NCI-H2196 (cell line): Measurements from ENCODE around the gene PLXNA4.
A peak's percentile ranks its signal among the peaks of the same experiment; 100 is the strongest.

Source experiments
- DNase-seq: peaks from one replicate; lab custom pipeline; 2025; ENCODE audit not compliant: unreplicated experiment; lab: John Stamatoyannopoulos, UW

The PLXNA4 gene

DNA sequence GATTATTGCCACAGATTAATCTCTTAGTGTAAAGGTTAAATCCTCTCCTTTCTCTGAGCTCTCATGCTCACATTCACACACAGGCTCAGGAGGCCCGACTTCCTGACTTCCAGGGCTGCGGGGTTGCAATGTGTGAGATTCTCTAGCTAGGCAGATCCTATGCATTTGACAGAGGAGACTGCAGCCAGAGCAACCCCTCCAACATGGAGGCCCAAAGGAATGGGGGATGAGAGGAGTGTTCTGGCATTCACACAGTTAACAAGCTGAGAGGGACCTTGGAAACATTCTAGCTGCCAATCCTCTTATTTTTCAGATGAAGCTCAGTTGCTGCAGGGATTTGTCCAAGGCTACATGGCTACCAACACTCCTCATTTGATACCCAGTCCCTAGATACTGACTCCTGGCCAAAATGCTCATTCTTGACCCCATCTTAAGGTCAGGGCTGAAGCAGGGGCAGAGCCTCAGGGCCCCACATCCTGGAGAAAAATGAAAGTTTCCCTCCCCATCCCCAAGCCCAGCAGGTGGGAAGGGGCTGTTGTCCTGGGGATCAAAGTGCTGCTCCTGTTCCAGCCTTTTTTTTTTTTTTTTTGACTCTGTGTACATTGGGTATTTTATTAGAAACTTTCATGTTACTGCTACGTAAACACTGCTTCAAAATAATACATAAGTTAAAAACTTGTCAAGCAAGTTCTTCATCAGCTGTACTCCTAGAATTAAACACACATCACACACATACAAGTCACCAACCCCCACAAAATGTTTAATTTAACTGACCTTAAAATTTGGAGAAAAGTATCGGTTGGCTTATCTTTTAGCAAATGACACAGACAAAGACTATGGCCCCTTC, 325.6 kb downstream of the PLXNA4 start:
- DNase-seq: peak; percentile 16

DNA sequence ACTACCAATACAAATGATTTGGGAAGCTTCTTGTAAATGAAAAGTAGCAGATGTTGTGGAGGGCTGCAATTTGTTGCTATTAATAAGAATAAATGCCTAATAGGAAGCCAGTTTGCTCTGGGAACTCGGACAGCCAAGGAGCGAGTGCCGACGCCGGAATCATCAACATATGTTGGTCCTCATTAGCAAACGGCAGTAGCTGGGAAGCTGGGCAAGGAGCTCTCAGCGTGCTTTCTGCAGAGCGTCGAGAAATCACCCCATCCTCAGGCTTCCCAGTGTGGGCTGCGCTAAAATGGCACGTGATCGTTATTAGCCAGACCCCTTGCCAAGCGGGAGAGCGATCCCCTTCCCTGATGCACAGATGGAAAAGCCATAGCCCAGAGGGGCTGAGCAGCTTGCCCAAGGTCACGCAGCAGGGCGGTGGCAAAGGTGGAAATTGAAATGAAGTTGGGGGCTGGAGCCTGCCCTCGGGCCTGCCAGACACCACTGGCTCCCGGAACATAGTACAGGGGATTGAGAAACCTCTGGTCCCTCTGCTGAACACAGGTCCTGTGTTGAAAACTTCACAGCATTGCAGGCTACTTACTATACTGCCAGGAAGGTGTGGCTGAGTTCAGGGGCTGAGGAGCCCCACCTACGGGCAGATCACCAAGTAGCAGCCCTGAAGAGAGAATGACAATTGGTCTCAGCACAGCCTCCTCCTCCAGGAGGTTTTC, 326.9 kb downstream of the PLXNA4 start:
- no peak for DNase-seq

GRCh38 chr7:132248841-132249240, 327.4 kb downstream of the PLXNA4 start:
- DNase-seq: no peak

DNA sequence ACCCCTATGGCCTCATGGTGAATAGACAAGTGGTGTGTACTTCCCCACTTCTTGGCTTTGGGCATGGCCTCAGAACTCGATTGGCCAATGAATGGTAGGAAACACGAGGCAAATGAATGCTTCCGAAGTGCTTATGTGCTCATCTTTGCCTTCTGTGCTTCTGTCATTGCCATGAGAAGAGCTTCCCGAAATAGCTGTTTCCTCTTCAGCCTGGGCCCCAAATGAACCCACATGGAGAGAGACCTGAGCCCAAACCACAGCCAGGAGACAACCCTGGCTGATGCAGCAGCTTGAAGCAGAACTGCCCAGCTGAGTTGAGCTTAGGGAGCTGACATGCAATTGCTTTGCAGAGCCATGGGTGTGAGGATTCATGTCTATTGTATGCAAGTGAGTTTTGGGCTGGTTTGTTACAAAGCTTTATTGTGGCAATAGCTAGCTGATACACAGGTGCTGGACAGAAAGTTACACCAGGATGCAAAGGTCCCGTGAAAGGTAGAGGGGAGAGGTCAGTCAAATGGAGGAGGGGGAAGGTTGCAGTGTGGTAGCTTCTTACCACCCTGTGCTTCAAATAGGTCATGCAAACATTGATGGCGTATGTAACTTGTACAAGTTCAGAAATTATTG, 328.2 kb downstream of the PLXNA4 start:
- no peak for DNase-seq

DNA sequence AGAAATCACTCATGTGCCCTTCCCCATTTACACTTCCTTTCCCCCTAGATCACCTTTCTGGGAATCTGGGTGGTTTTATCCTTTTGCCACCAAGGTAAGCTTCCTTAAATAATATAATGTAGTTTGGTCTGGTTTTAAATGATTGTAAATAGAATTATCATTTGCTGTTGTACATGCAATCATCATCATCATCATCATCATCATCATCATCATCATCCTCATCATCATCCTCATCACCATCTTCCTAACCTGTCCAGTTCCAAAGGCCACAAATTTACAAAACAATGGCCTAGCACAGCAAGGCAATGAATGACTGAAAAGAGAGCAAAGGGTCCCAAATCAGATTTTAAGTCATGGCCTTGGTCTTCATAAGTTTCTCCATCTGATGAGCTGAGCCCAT, 329.7 kb downstream of the PLXNA4 start:
- DNase-seq: no peak

- DNase-seq: no peak
Measured at GRCh38 chr7:132245539-132245938, 330.7 kb downstream of the PLXNA4 start.

DNA sequence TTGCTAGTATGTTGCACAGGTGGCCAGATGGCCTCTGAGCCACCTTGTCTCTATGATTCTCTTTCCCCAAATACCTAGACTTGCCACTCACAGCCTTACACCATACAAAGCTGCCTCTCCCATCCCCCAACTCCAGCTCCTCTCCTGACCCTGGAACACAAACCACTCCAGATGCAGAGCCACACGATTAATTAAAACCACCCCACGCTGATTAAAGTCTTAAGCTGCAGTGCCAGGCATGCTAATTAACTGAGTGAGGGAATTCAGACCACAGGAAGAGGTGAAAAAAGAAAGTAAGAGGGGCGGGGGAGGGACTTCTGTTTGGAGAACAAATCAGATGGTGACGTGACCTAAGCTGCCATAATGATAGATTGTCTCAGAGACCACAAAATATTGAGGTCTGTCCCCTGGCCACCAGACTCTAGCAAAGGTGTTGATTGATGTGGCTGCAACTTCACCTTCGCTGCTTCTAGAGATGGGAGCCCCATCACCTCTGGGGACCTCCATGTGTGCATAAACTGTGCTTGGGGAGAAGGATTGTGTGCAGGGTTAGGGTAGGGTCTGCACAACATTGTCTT, 331.3 kb downstream of the PLXNA4 start:
- no peak for DNase-seq

GRCh38 chr7:132243463-132243862, 332.8 kb downstream of the PLXNA4 start:
- no peak for DNase-seq

GRCh38 chr7:132243051-132243450, 333.2 kb downstream of the PLXNA4 start:
- no peak for DNase-seq

DNA sequence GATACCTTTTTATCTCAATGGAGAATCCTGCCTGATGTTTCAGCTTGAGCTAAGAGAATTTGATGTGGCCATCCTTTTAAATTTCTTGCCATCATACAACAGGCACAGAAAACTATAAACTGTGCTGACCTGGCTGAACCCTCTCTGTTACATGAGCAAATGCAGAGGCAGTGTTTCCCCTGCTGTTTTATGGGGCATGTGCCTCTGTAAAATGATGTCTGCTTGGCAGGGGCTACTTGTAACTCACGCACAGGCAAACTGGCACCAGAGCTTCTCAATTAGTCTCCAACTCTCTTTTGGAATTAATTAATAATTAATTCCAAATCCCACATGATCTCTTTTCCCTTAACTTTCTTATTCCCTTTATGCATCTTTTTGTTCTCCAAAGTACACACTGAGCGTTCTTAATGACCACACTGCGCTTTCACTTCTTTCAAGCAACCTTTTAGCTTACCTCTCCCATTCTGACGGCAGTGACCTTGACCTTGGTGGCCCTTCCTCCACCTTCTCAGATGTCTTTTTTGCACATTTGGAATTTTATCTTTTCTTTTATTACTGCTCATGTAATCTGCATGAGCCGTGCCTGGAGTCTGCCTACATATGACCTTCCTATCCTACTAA, 334.0 kb downstream of the PLXNA4 start:
- DNase-seq: no peak

- DNase-seq: no peak
Measured at GRCh38 chr7:132240821-132241422, 335.3 kb downstream of the PLXNA4 start.

DNA sequence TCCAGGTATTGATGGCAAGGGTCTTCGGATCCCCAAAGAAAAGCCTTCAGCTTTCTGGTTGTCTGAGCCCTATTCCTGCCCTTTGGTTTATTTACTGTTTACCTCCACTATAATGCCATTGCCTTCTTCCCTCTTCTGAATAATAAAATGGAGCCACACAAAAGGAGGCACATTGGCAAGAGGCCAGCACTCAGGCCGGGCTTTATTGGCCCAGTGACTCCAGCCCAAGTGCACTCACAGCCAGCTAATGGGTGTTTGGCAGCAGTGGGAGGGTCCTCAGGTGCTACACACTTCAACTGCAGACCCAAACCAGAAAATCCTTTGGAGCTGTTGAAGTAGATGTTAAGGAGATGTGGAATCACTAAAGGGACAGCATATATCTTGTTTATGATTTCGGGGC, 336.0 kb downstream of the PLXNA4 start:
- DNase-seq: peak; percentile 22

- no peak for DNase-seq
Measured at GRCh38 chr7:132239422-132239994, 336.8 kb downstream of the PLXNA4 start.

- no peak for DNase-seq
Measured at GRCh38 chr7:132234711-132235110, 341.6 kb downstream of the PLXNA4 start.

- DNase-seq: no peak
Measured at GRCh38 chr7:132232406-132232805, 343.9 kb downstream of the PLXNA4 start.

- DNase-seq: no peak
Measured at GRCh38 chr7:132230462-132230861, 345.8 kb downstream of the PLXNA4 start.

DNA sequence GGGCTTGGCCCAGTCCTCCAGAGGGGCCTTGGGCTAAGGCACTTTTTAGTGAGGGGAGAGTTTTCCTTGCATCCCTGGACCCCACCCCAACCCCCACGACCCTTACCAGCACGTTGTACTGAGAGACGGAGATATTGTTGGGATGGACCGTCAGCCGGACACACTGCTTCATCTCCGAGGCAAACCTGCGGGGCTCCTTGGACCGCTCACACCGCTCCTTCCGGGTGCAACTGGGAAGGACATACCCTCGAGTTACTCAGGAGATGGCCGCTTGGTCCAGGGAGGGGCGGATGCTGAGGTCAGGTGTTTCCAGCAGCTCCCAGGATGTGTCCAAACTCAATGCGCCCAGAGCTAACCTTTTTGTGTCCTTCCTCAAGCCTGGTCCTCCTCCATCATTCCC, 348.0 kb downstream of the PLXNA4 start:
- DNase-seq: no peak

DNA sequence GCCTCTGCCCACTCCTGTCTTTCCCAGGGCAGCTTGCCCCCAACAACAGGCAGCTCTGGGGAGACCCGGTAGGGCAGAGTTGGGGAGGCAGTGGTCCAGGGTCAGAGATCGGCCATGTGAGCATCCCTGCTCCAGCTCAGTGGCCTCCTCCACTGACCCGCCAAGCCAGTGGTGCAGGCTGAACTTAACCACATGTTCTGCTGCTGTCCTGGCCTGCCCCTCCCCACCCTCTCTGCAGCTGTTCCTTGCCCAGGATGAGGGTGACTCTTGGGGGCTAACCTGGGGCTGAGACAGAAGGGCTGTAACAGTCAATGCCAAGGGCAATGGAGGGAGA, 349.3 kb downstream of the PLXNA4 start:
- no peak for DNase-seq

DNA sequence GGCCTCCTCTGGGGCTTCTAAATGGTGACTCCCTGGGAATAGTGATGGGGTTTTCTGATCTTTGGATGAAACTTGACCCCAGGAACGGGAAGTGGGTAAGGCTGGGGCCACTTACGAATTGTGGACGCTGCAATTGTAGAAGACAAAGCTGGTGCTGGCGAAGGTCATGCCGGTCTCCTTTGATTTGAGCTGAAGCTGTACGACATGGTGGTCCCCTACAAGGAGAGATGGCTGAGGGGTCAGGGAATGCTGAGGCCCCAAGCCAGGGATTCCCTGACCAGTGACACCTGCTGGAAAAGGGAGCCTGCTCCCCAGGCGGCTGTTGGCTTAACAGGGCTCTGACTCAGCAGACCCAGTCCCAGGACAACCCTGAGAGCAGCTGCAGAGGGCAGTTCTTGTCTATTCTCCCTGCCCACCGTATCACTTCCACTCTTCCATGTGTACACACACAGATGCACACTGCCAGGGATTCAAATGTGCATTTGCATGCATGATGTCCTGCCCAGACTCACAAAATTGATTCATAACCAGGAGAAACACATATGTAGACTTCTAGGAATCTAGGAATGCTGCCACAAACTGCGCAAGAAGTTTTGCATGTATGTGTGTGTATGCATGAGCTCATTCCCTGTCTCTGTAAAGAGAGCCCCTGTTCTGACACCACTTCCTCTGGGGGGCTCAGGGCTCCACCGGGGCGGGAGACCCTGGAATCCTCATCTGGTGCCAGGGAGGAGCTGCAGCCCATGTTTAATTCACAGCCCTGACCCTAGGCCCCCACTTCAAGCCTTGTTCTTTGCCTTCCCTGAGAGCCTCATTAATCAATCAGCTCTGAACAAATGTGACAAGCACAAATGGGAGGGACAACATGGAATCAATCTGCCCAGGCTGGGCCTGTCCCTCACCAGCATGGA, 350.0 kb downstream of the PLXNA4 start:
- no peak for DNase-seq
